Neuron (in vitro differentiated cells): ENCODE measurements around the gene HOXA11.
A peak's percentile ranks its signal among the peaks of the same experiment; 100 is the strongest.

Experiments used
- H2AFZ ChIP-seq: one replicate; pipeline ENCODE4 v1.6.1; 2013; ENCODE audit warnings: low read depth, mild to moderate bottlenecking, inconsistent platforms, low read length, moderate library complexity
- H3K27me3 ChIP-seq: one replicate; pipeline ENCODE4 v1.6.1; 2013; ENCODE audit warnings: low read length; ENCODE audit not compliant: insufficient read depth
- H3K36me3 ChIP-seq: one replicate; pipeline ENCODE4 v1.6.1; 2013; ENCODE audit warnings: low read length; ENCODE audit not compliant: insufficient read depth
- H3K4me1 ChIP-seq: one replicate; pipeline ENCODE4 v1.6.1; 2013; ENCODE audit warnings: low read length; ENCODE audit not compliant: insufficient read depth
- H3K4me3 ChIP-seq: 2 replicates; pipeline ENCODE4 v1.5.1; 2013; ENCODE audit warnings: mild to moderate bottlenecking, low read length, moderate library complexity
- H3K9me3 ChIP-seq: one replicate; pipeline ENCODE4 v1.6.1; 2013; ENCODE audit warnings: low read length

Gene HOXA11

DNA sequence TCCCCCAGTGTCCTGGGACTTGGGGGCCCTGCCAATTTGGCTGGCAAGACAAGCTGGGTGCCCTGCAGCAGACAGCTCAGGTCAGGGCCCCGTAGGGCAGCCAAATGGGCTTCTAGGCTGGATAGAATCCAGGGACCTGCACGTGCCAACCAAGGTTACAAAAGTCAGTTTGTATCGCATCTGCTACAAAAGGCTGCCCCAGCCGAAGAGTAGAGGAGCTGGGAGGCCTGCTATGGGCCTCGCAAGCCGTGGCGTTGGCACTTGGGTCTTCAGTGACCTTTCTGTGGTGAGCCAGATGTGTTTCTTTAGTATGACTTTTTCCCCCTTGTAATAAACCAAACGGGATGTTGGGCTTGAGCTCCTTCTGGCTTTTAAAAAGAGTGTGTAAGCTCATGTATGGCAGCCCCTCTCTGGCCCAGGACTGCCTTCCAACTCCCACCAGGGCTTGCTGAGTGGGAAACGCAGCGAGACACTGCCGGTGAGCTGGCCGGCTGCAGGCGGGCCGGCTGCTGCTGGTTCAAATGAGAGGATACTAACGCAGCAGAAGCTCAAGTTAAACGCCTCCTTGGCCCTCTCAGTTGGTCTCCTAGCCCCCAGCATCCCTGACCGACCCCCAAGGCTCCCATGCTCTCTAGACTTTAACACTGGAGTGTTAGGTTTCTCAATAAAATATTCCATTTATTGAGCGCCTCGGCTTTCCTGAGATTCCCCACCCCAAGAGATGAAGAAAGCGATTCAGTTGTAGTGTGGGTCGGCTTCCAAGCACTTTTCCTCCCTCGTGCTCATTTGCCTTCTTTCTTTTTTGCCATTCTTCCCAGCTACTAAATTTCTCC, 7.9 kb downstream of the HOXA11 start:
- Histone ChIP-seq H2AFZ (no peak overlapping the region), H3K4me1 (peaks cover 6% of the 10 kb centered on the region), H3K36me3 (no peaks in the 10 kb centered on the region), H3K9me3 (peaks cover 5% of the 10 kb centered on the region), H3K27me3 (peaks cover 98% of the 10 kb centered on the region), H3K4me3 (no peak overlapping the region)

DNA sequence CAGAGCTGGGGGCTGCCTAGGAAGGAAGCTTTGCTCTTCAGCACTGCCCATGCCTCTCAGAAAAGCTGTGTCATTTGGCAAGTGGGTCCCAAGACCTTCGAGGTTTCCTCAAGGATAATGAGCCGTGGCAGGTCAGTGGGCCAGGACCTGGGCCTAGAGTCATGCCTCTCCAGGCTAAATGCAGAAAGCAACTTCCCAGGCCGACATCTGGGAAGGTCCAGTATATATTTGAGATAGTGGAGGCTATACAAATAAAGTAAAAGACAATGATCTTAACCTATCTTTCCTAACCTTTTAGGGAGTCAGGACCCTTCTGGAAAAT, 8.5 kb downstream of the HOXA11 start:
- Histone ChIP-seq H3K4me1 (peaks cover 6% of the 10 kb centered on the region), H3K4me3 (no peak overlapping the region)

DNA sequence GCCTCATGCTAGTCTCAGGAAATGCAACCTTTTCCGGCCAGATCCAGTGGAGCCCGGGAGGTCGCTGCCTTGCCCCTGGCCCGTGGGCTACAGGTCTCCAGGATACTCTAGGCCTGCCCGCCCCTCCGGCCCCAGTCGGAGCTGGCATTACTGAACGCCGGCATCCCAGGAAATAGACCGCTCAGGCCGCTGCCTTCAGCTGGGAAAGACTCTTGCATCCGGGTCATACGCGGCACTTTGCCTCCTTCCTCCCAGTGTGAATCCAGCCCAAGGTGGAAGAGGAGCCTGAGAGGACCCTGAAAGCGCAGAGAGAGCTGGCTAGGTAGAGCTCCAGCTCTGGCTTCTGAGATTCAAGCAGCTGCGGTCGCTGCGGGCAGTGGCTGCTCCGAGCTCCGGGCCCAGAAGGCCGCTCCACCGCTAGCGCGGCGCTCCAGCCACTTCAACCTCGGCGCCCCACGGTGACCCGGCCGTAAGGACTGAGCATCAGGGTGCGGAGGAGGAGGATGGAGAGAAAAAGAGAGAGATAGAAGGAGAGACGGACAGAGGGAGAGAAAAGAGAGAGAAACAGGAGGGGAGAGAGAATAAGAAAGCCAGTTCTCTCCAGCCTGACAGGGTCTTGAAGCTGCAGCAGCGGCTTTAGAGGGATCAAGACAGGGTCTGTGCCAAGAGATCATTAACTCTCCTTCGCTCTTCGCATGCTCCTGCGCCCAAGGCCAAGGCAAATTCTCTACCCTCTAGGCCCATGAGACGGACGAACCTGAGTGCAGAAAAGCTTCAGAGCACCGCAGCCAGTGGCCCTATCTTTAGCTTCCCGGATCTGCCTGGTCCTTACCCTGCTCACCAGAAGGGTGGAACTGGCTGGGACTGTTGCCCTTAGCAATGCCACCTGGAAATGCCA, 9.2 kb downstream of the HOXA11 start:
- Histone ChIP-seq H3K27me3 (peaks cover 99% of the 10 kb centered on the region), H3K4me1 (peaks cover 6% of the 10 kb centered on the region), H2AFZ (no peak overlapping the region), H3K9me3 (peaks cover 5% of the 10 kb centered on the region), H3K36me3 (no peaks in the 10 kb centered on the region), H3K4me3 (no peak overlapping the region)

More for the DNA sequence above, 8.5 kb downstream of the HOXA11 start:
- peaks cover 99% of the 10 kb centered on the region for H3K27me3 ChIP-seq
- H3K9me3 ChIP-seq, result peaks cover 5% of the 10 kb centered on the region
- H2AFZ ChIP-seq, result no peak overlapping the region
- no peaks in the 10 kb centered on the region for H3K36me3 ChIP-seq

DNA sequence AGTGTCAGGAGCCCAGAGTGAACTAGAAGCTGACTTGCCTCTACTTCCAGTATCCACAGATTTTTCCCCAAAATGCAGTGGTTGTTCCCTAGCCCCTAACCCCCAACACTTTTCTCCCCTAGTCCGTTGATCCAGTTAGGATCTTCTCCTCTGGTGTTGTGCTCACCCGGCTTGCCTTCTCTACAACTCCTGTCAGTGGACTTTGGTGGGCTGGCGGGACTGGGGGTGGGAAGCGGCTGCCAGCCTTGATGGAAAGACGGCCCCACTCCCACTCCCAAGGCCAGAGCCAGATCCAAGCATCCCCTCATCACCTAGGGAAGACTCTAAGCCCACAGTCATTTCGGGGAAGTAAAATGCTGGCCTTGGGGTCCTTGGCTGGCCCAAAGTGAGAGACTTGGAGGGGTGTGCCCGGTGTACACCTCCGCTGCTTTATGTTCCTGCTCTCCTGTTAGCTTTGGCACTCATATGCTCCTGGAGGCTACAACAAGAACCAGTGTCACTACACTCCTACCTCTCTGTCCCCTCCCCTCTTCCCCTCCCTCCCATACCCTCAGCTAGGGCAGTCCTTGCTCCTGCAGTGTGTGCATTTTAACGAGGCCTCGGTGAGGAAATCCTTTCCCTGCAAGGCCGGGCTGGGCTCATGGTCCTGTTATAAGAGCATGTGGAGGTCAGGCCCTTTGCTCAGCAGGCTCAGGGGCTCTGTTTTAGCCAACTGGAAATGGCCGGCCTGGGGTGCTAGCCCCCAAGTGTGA, 10.0 kb downstream of the HOXA11 start:
- H2AFZ ChIP-seq, result no peak overlapping the region
- H3K36me3 ChIP-seq, result no peaks in the 10 kb centered on the region
- H3K9me3 ChIP-seq, result peaks cover 5% of the 10 kb centered on the region
- peaks cover 6% of the 10 kb centered on the region for H3K4me1 ChIP-seq
- peaks cover 100% of the 10 kb centered on the region for H3K27me3 ChIP-seq
- no peak overlapping the region for H3K4me3 ChIP-seq

DNA sequence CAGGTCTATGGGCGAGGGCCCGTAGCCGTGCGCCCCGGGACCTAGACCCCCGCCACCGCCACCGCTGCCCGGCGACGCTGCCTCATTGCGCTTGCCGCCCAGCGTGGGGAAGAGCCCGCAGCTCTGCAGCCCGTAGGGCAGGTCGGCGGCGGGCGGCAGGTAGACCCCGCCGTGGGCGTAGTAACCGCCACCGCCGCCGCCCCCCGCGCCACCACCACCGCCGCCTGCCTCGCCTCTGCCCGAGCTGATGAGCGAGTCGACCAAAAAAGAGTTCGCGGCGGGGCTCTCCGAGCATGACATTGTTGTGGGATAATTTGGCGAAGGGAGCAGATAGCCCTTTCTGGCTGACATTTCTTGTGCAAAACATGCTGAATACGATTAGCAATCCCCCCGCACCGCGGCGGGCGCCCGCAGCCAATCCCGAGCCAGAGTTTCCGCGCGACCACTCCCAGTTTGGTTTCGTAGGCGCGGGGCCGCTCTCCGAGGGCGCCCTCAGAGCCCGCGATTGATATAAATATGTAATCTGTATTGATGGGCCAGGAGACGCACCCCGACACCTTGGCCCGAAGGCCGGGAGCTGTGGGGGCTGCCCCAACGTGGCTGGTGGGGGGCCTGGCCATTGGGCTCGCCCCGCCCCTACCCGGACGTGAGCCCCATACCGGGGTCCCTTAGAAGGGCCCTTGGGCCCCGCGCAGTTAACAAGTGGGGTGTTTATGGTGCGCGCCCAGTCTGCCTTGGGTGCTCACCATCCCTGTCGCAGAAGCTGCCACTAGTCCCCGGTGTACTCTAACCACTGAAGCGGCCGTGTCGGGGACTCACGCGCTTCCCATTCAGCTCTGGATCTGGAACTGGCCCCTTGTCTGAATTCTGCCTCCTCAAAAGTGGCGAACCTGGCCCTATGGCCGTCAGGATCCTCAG, 10.8 kb downstream of the HOXA11 start, which contains the start of gene HOXA10:
TSS of gene HOXA10 (minus strand) at position 365 of the 918 bp plus-strand sequence. CDS start at position 351, 14 bp downstream.
- Histone ChIP-seq H3K4me1 (peaks cover 3% of the 10 kb centered on the region), H2AFZ (peak within 1 kb of the TSS; percentile 80), H3K36me3 (no peaks in the 10 kb centered on the region), H3K27me3 (peaks cover 99% of the 10 kb centered on the region), H3K9me3 (peaks cover 5% of the 10 kb centered on the region), H3K4me3 (no peak within 1 kb of the TSS)

DNA sequence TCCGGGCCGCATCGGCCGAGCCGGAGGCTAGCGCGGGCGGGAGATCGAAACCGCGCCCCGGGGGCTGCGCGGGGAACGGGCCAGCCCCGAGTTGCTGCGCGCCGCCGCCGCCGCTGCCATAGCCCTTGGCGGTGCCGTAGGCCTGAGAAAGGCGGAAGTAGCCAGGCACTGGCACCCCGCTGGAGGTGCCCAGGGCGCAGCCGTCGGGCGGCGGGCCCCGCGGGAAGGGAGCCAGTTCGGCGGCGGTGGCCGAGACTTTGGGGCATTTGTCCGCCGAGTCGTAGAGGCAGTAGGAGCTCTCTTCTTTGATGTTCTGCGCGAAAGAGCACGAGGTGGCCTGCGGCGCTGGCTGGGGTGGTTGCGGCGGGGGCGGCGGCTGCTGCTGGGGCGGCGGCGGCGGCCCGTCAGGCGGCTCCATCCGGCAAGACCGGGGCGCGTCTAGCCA, 11.5 kb downstream of the HOXA11 start:
- peaks cover 99% of the 10 kb centered on the region for H3K27me3 ChIP-seq
- no peaks in the 10 kb centered on the region for H3K36me3 ChIP-seq
- H3K9me3 ChIP-seq, result peaks cover 5% of the 10 kb centered on the region
- no peak overlapping the region for H3K4me3 ChIP-seq
- peak overlapping the region; percentile 80 for H2AFZ ChIP-seq
- peaks cover 3% of the 10 kb centered on the region for H3K4me1 ChIP-seq

DNA sequence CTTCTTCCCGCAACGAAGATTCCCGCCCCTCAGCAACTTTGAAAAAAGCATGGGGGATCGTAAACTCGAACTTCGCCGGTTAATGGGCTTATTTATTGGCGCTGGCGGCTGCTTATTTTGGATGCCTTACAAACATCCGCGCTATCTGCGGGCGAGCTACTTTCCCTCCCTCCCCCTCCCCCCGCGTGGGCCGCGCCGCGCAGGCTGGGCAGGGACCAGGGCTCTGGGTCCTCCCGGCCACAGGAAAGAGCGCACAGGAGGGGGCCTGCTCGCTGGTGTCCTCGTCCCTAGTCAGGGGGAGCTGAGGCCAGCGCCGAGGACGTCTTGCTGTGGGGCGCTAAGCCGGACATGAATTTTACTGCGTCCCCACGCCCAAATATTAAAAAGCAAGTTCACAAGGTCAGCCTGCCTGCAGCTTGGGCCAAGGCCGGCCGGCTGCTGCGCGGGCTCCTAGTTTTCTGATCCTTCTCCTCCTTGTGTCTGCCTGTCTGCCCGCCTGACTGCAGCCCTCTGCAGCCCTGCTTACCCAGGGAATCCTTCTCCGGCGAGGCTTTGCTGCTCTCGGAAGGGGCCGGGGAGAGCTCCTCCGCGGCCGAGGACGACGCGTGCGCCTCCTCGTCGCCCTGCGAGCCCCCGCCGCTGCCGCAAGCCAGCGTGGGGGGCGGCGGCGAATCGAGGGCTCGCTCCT, 12.1 kb downstream of the HOXA11 start:
- no peak overlapping the region for H3K4me3 ChIP-seq
- H3K36me3 ChIP-seq, result no peaks in the 10 kb centered on the region
- H3K27me3 ChIP-seq, result peaks cover 99% of the 10 kb centered on the region
- peaks cover 3% of the 10 kb centered on the region for H3K4me1 ChIP-seq
- H3K9me3 ChIP-seq, result peaks cover 5% of the 10 kb centered on the region
- H2AFZ ChIP-seq, result peak overlapping the region; percentile 80

DNA sequence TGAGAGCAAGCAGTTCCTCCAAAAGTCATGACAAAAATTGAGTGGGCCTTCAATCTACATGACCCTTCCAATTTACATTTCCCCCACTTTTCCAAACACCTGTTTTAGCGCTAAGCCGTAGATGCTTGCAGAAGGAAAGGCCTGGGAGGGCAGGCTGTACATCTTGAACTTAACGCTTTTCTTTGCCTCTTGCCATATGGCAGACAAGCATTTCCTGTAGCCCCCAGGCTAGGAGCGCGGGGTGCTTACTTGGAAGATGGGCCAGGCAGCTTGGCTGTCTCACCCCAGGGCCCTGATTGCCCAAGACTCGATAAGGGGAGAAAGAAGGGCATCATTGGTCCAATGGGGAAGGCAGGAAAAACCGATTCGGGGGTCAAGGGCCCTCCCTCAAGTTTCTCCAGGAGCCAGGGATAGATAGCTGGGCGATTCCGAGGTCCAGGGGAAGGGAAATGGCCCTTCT, 12.7 kb downstream of the HOXA11 start:
- Histone ChIP-seq H3K36me3 (no peaks in the 10 kb centered on the region), H3K4me1 (peaks cover 3% of the 10 kb centered on the region), H3K9me3 (peaks cover 5% of the 10 kb centered on the region), H3K4me3 (no peak overlapping the region), H3K27me3 (peaks cover 99% of the 10 kb centered on the region), H2AFZ (no peak overlapping the region)

DNA sequence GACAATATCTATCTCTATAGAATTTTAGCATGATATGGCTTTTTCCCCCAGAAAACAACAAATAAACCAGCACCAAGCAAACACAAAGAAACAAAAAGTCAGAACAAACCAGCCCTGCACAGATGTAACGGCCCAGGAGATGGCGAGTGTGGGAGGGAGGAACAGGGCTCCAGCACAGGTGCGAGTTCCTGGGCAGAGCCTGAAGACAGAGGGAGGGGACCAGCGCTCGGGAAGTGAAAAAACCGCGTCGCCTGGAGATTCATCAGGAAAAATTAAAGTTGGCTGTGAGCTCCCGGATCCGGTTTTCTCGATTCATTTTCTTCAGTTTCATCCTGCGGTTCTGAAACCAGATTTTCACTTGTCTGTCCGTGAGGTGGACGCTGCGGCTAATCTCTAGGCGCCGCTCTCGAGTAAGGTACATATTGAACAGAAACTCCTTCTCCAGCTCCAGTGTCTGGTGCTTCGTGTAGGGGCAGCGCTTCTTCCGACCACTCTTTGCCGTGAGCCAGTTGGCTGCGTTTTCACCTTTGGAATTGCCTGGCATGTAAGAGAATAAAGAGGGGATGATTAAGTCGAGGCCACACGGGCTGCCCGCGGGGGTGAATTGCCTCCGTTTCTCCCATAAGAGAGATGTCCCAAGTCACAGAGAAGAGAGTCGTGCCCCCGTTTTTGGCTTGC, 13.3 kb downstream of the HOXA11 start:
- no peak overlapping the region for H2AFZ ChIP-seq
- peaks cover 5% of the 10 kb centered on the region for H3K9me3 ChIP-seq
- H3K4me1 ChIP-seq, result peaks cover 3% of the 10 kb centered on the region
- H3K4me3 ChIP-seq, result no peak overlapping the region
- H3K36me3 ChIP-seq, result no peaks in the 10 kb centered on the region
- peaks cover 99% of the 10 kb centered on the region for H3K27me3 ChIP-seq

DNA sequence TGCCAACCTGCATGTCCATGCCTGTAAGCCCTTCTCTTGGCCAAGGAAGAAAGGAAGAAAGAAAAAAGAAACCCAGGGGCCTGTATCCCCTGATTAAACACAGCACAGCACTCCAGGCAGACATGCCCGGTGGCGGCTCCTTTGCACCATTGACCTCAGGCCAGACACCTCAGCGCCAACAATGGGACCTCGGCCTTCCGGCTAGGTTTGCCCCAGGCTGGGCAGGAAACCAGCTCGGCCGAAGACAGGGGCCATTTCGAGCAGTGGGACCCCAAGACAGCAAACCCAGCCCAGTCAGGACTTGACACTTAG, 13.8 kb downstream of the HOXA11 start:
- H2AFZ ChIP-seq, result no peak overlapping the region
- H3K36me3 ChIP-seq, result no peaks in the 10 kb centered on the region
- H3K4me3 ChIP-seq, result no peak overlapping the region
- H3K4me1 ChIP-seq, result peaks cover 3% of the 10 kb centered on the region
- peaks cover 99% of the 10 kb centered on the region for H3K27me3 ChIP-seq
- peaks cover 5% of the 10 kb centered on the region for H3K9me3 ChIP-seq
